Measurements from ENCODE around the gene PTGER1.

PTGER1 gene

DNA sequence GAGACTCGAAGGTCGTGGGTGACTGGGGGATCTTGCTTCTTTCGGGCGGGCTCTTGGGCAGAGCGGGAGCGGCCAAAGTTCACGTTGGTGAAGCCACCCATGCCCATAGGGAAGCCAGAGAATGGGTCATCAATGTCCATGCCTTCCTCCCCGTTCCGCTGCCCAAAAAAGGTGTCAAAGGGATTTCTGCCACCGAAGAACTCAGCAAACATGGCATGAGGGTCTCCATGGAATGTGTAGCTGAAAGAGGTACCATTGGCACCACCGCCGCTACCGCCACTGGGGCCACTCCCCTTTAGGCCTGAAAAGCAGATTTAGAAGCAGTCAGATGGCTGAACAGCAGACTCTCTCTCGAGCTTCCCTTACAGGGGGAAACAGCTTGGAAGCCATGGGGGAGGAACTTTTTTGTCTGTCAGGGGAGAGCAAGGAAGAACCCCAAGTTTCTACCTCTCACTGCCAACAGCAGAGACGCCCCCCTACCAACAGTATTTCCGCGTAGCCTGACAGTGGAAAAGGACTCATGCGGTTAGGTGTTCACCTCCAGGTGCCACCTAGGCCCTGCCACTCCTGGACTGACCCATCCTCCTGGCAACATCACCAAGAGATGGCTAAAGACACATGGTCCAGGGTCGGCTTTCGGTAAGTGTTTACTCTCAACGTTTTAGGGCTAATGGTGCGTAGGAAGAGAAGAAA lies 41.7 kb upstream of the PTGER1 start:
- TF ChIP-seq, protein P1, sequence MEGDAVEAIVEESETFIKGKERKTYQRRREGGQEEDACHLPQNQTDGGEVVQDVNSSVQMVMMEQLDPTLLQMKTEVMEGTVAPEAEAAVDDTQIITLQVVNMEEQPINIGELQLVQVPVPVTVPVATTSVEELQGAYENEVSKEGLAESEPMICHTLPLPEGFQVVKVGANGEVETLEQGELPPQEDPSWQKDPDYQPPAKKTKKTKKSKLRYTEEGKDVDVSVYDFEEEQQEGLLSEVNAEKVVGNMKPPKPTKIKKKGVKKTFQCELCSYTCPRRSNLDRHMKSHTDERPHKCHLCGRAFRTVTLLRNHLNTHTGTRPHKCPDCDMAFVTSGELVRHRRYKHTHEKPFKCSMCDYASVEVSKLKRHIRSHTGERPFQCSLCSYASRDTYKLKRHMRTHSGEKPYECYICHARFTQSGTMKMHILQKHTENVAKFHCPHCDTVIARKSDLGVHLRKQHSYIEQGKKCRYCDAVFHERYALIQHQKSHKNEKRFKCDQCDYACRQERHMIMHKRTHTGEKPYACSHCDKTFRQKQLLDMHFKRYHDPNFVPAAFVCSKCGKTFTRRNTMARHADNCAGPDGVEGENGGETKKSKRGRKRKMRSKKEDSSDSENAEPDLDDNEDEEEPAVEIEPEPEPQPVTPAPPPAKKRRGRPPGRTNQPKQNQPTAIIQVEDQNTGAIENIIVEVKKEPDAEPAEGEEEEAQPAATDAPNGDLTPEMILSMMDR (IDR thresholded peaks at IDR 0.05; ENCODE audit: low read depth, low read length, missing control alignments) = no peak
- H3K4me3 ChIP-seq (ENCODE audit: low read depth, low read length) = peak overlapping the region; percentile 88
- no peak for DNase-seq (ENCODE audit: low read depth)

DNA sequence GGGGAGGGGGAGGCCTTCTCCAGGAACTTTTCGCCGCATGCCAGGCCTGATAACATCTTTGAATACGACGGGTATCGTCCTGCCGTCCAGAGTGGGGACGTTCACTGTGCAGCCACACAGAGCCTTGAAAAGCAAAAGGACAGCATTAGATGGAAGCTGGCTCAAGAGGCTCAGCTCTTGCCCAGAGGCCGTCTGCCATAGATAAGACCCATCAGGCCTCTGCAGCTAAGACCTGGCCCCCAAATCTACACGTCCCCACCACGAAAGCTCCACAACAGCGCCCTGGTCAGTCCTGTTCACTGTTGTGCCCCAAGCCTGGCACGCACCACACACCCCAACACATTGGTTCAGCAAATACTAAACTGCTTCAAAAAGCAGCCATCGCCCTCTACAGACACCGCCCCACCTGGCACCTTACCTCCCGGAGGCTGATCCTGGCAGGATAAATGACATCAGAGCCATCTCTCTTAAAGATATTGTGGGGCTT lies 40.9 kb upstream of the PTGER1 start:
- TF ChIP-seq, protein P1 (IDR thresholded peaks at IDR 0.05; ENCODE audit: low read depth, low read length, missing control alignments) = no peak
- peak overlapping the region; percentile 88 for H3K4me3 ChIP-seq (ENCODE audit: low read depth, low read length)

DNA sequence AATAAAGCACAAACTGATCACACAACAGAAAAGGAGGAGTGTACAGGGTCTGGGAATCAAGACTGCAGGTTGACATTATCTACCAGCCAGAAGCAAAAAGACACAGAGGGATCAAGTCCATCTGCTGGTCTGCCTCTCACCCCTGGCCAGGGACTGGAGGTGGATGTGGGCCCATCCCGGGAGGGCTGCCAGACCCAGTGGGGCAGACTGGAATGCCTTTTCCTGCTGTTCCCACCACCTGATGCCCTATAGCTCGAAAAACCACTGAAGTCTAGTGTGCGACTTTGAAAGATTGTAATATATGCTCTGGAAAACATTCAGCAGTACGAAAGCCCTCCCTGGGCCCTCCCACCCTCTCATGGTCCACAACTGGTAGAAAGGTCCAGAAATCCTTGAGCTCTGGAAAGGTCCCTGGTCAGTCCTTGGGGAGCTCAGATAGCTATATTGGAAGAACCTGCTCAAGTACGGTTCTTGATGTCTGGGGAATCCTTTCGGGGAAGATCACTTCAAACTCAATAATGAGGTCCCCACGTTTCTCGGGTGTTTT lies 40.4 kb upstream of the PTGER1 start:
- TF ChIP-seq, protein P1 (IDR thresholded peaks at IDR 0.05; ENCODE audit: low read depth, low read length, missing control alignments) = no peak
- H3K4me3 ChIP-seq (ENCODE audit: low read depth, low read length) = no peak overlapping the region; the same call in 1 of the 2 replicates
- no peak for DNase-seq (ENCODE audit: low read depth)

More for the DNA sequence above, 40.9 kb upstream of the PTGER1 start:
- DNase-seq (ENCODE audit: low read depth) = no peak

DNA sequence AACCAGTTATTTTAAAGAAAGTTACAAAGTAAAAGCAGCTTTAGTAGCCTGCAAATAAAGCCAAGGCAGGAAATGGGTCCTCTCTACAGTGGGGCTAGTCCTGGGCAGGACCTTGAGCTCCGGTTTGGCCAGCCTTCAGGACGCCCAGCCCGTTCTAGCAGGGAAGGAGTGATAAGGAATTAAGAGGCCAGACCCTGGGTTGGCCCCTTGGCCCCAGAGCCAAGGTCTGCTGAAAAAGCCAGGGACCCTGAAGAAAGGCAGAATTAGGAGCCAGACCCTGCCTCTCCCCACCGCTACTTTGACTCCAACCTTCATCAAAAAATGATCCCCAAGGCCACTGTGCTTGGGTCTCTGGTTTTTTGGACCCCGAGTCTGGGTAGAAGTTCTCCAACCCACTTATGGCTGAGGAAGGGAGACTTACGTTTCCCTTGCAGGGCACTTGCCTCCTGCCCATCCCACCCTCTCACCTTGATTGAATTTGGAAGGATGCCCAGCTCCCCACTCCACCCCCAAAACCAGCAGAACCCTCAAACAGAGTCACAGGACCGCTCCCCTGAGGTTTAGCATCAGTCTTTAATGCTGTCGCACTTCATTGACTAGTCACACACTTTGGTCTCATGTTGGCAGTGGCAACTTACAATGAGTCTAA lies 39.2 kb upstream of the PTGER1 start:
- no peak overlapping the region for H3K4me3 ChIP-seq (ENCODE audit: low read depth, low read length)
- DNase-seq (ENCODE audit: low read depth) = no peak
- TF ChIP-seq, protein P1 (IDR thresholded peaks at IDR 0.05; ENCODE audit: low read depth, low read length, missing control alignments) = no peak

DNA sequence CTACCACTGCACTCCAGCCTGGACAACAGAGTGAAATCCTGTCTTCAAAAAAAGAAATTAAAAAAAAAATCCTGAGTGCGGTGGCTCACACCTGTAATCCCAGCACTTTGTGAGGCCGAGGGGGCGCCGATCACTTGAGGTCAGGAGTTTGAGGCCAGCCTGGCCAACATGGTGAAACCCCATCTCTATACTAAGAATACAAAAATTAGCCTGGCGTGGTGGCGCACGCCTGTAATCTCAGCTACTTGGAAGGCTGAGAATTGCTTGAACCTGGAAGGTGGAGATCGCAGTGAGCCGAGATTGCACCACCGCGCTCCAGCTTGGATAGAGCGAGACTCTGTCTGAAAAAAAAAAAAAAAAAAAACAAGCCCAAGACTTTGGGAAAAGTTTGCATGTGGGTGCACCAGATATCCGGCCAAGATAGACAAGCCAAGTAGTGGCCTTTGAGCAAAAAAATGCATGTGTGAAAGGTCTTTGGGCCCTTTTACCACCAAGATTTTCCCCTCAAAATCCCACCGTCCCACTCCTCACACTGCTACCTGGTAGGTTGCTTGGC lies 37.3 kb upstream of the PTGER1 start:
- TF ChIP-seq, protein P1 (IDR thresholded peaks at IDR 0.05; ENCODE audit: low read depth, low read length, missing control alignments) = no peak
- DNase-seq (ENCODE audit: low read depth) = no peak
- no peak overlapping the region for H3K4me3 ChIP-seq (ENCODE audit: low read depth, low read length)

DNA sequence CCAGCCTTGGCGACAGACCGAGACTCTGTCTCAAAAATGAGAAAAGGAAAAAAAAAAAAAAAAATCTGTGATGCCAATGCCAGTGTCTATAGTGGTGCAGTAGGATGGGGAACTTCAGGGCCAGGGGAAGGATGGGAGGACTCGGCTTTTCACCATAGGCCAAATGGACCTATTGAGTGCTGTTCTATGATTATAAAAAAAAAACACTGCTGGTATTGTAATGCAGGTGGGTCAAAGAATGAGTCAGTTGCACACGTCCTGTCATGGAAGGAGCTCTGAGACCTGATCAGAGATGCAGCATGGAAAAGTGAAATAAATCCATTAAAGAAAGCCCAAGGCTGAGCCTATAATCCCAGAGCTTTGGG lies 36.1 kb upstream of the PTGER1 start:
- DNase-seq (ENCODE audit: low read depth) = no peak
- TF ChIP-seq, protein P1 (IDR thresholded peaks at IDR 0.05; ENCODE audit: low read depth, low read length, missing control alignments) = no peak
- H3K4me3 ChIP-seq (ENCODE audit: low read depth, low read length) = no peak overlapping the region

Measured in GM12864 (cell line).